ENCODE results near the gene SIX4. TPM values are rescaled to one million over a fixed set of nuclear protein-coding genes. Genes with fewer than 3 reads are reported as not detected.

SIX4 gene
- total and polyA plus RNA-seq, 9 of the 15 experiments (the other 6 are each of a cell fraction or from before 2014, with no cell fraction given), result 0.77 to 8.6 (median 5.6) TPM

GRCh38 chr14:60681271-60681670 lies 42.9 kb downstream of the SIX4 start (continued):
- TF ChIP-seq NFE2L1 (tag; IDR thresholded peaks at IDR 0.05; ENCODE audit: borderline replicate concordance, low read depth), result no peak
- TF ChIP-seq NBN (IDR thresholded peaks at IDR 0.05; ENCODE audit: low read depth), result no peak

- Histone ChIP-seq H3K36me3 (ENCODE audit: control insufficient read depth, insufficient read depth, low read length) (no peaks in the 10 kb centered on the region), H3K4me3 (no peak overlapping the region), H3K9me1 (ENCODE audit: control insufficient read depth, insufficient read depth, low read length) (no peaks in the 10 kb centered on the region), H3K4me1 (replicated peaks in 1 of 2; ENCODE audit: control insufficient read depth in 2 of 2, insufficient read depth in 2 of 2, low read length in 2 of 2) (no peaks in the 10 kb centered on the region), H2AFZ (ENCODE audit: low read depth, low read length) (no peak overlapping the region), H3K9me3 (replicated peaks; ENCODE audit: control insufficient read depth, insufficient read depth, low read depth, low read length) (no peaks in the 10 kb centered on the region), H3K27me3 (ENCODE audit: control insufficient read depth in 2 of 2, insufficient read depth in 2 of 2, low read length in 2 of 2) (no peaks in the 10 kb centered on the region), H3K79me2 (ENCODE audit: control insufficient read depth, insufficient read depth, low read length) (no peaks in the 10 kb centered on the region), H3K4me2 (ENCODE audit: insufficient read depth, low read length) (no peak overlapping the region), H3K27ac (ENCODE audit: extremely low read depth, low read depth, low read length) (no peak overlapping the region), H3K9ac (ENCODE audit: insufficient read depth in 1 of 2, low read depth in 2 of 2, low read length in 2 of 2) (no peak overlapping the region), H4K20me1 (replicated peaks; ENCODE audit: control insufficient read depth, insufficient read depth, low read length) (no peaks in the 10 kb centered on the region)
- ChIA-PET CTCF (ENCODE audit: low intra/inter-chr PET ratio) (no interaction called here), POLR2A (no interaction called here)
- no peak for DNase-seq (ENCODE audit: extremely low read depth in 1 of 4, low spot score in 3 of 4)
- 5% methylated on average over 2 of the region's 3 CpGs for WGBS (ENCODE audit: insufficient coverage, low coverage, missing lambda C conversion rate)
- intact Hi-C loops (cut with micrococcal nuclease) (no loop called here), in situ Hi-C loops (cut with MboI) (no loop called here)
- FAIRE-seq, result no peak
- no peak for ATAC-seq
- no TSS peak for BruUV-seq (replicated peaks)
- TF ChIP-seq MCM2 (IDR thresholded peaks at IDR 0.05; ENCODE audit: low read depth) (no peak), MCM3 (IDR thresholded peaks at IDR 0.05) (no peak), E2F5 (CRISPR knock-in tag; IDR thresholded peaks at IDR 0.05) (no peak), NBN (IDR thresholded peaks at IDR 0.05; ENCODE audit: low read depth) (no peak), ZFPM2 (CRISPR knock-in tag; IDR thresholded peaks at IDR 0.05) (no peak), KAT2B (IDR thresholded peaks at IDR 0.05; ENCODE audit: low read depth, low read length) (no peak), GATAD2A (IDR thresholded peaks at IDR 0.05) (no peak), RBM14 (IDR thresholded peaks at IDR 0.05; ENCODE audit: borderline replicate concordance, insufficient read depth, low read depth, low read length) (no peak), SP2 (IDR thresholded peaks at IDR 0.05; ENCODE audit: extremely low read depth, low read depth, low read length, poor library complexity, severe bottlenecking) (no peak), ZNF512 (tag; IDR thresholded peaks at IDR 0.05) (no peak), ETS2 (tag; IDR thresholded peaks at IDR 0.05; ENCODE audit: borderline replicate concordance, poor library complexity, severe bottlenecking) (no peak), HOXB6 (CRISPR knock-in tag; IDR thresholded peaks at IDR 0.05; ENCODE audit: borderline replicate concordance) (no peak), E2F6 (IDR thresholded peaks at IDR 0.05; ENCODE audit: borderline replicate concordance in 1 of 2, extremely low read depth in 1 of 2, insufficient read depth in 1 of 2, insufficient read length in 1 of 2, low read depth in 1 of 2, low read length in 1 of 2, poor library complexity in 1 of 2, severe bottlenecking in 1 of 2) (no peak), SAFB (IDR thresholded peaks at IDR 0.05; ENCODE audit: borderline replicate concordance, low read depth, low read length) (no peak)
These were observed 43.6 kb downstream of the SIX4 start for GRCh38 chr14:60680511-60680910.

Measured in K562 (cell line).